ENCODE results near the gene CYP1A2.

Gene CYP1A2

DNA sequence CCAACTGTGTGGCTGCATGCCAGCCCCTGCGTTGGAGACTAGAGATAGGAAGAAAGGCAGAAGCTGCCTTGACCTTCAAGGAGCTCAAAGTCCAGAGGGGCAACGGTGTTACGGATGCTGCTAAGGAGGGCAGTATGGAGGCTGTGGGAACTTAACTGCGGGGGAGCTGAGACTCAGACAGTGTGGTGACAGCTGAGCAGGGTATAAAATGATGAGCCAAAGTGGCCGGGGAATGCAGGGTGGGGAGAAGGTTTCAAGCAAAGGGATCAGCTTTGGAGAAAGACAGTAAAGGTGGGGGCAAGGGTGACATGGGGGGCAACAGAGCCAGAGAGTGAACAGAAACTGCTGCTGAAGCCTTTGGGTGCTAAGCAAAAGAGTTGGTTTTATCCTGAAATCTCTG is 6.2 kb upstream of the CYP1A2 start:
- Histone ChIP-seq H3K4me3 (ENCODE audit: low read depth, low read length) (no peak overlapping the region), H3K9me3 (ENCODE audit: control insufficient read depth, insufficient read depth, low read length) (no peaks in the 10 kb centered on the region), H3K4me1 (ENCODE audit: control insufficient read depth, insufficient read depth, low read length) (no peaks in the 10 kb centered on the region), H3K36me3 (ENCODE audit: control insufficient read depth, insufficient read depth, low read length) (no peaks in the 10 kb centered on the region), H3K9ac (ENCODE audit: low read depth, low read length) (no peak overlapping the region), H3K27ac (ENCODE audit: low read depth, low read length) (no peak overlapping the region), H3K27me3 (ENCODE audit: control insufficient read depth, insufficient read depth, low read length) (no peaks in the 10 kb centered on the region)

GRCh38 chr15:74746389-74746788 is 2.3 kb upstream of the CYP1A2 start:
- Histone ChIP-seq H3K36me3 (ENCODE audit: control insufficient read depth, insufficient read depth, low read length) (no peaks in the 10 kb centered on the region), H3K4me3 (ENCODE audit: low read depth, low read length) (no peak overlapping the region), H3K9ac (ENCODE audit: low read depth, low read length) (no peak overlapping the region), H3K4me1 (ENCODE audit: control insufficient read depth, insufficient read depth, low read length) (0 out of 2 replicates have a peak, but pooled peaks cover 3% of the 10 kb centered on the region), H3K9me3 (ENCODE audit: control insufficient read depth, insufficient read depth, low read length) (no peaks in the 10 kb centered on the region), H3K27ac (ENCODE audit: low read depth, low read length) (no peak overlapping the region), H3K27me3 (ENCODE audit: control insufficient read depth, insufficient read depth, low read length) (peaks cover 5% of the 10 kb centered on the region; the same call in 1 of the 2 replicates)

- Histone ChIP-seq H3K27me3 (ENCODE audit: control insufficient read depth, insufficient read depth, low read length) (peaks cover 5% of the 10 kb centered on the region; the same call in 1 of the 2 replicates), H3K4me3 (ENCODE audit: low read depth, low read length) (no peak overlapping the region)
Observed at GRCh38 chr15:74749832-74750231, 1.2 kb downstream of the CYP1A2 start.

DNA sequence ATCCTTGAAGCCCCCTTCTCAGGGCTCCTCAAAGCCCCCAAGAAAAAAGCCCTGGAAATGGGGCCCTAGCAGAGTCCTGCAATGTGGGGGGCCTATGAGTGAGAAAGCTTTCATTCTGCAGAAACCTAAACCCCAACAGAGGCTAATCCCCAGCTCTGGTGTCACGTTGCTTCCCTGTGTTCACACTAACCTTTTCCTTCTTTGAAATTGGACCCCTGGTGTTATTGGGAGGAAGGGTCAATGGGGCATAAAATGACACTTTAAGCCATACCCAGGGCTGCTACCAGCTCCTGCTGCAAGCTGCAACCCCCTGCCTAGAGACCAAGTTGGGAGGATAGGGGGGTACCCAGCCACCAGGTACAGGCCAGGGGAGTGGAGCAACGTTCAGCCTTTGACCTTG is 2.1 kb downstream of the CYP1A2 start:
- H3K9ac ChIP-seq (ENCODE audit: low read depth, low read length) = no peak overlapping the region
- no peaks in the 10 kb centered on the region for H3K9me3 ChIP-seq (ENCODE audit: control insufficient read depth, insufficient read depth, low read length)
- 0 out of 2 replicates have a peak, but pooled peaks cover 3% of the 10 kb centered on the region for H3K4me1 ChIP-seq (ENCODE audit: control insufficient read depth, insufficient read depth, low read length)
- no peak overlapping the region for H3K27ac ChIP-seq (ENCODE audit: low read depth, low read length)
- peaks cover 5% of the 10 kb centered on the region; the same call in 1 of the 2 replicates for H3K27me3 ChIP-seq (ENCODE audit: control insufficient read depth, insufficient read depth, low read length)
- no peaks in the 10 kb centered on the region for H3K36me3 ChIP-seq (ENCODE audit: control insufficient read depth, insufficient read depth, low read length)
- H3K4me3 ChIP-seq (ENCODE audit: low read depth, low read length) = no peak overlapping the region

More at GRCh38 chr15:74749832-74750231, 1.2 kb downstream of the CYP1A2 start:
- no peak overlapping the region for H3K27ac ChIP-seq (ENCODE audit: low read depth, low read length)
- 0 out of 2 replicates have a peak, but pooled peaks cover 3% of the 10 kb centered on the region for H3K4me1 ChIP-seq (ENCODE audit: control insufficient read depth, insufficient read depth, low read length)
- H3K9me3 ChIP-seq (ENCODE audit: control insufficient read depth, insufficient read depth, low read length) = no peaks in the 10 kb centered on the region
- H3K36me3 ChIP-seq (ENCODE audit: control insufficient read depth, insufficient read depth, low read length) = no peaks in the 10 kb centered on the region
- no peak overlapping the region for H3K9ac ChIP-seq (ENCODE audit: low read depth, low read length)

GRCh38 chr15:74752011-74752410 is 3.4 kb downstream of the CYP1A2 start:
- Histone ChIP-seq H3K27ac (ENCODE audit: low read depth, low read length) (no peak overlapping the region), H3K36me3 (ENCODE audit: control insufficient read depth, insufficient read depth, low read length) (no peaks in the 10 kb centered on the region), H3K4me3 (ENCODE audit: low read depth, low read length) (no peak overlapping the region), H3K9me3 (ENCODE audit: control insufficient read depth, insufficient read depth, low read length) (no peaks in the 10 kb centered on the region), H3K9ac (ENCODE audit: low read depth, low read length) (no peak overlapping the region), H3K4me1 (ENCODE audit: control insufficient read depth, insufficient read depth, low read length) (0 out of 2 replicates have a peak, but pooled peaks cover 3% of the 10 kb centered on the region), H3K27me3 (ENCODE audit: control insufficient read depth, insufficient read depth, low read length) (peaks cover 5% of the 10 kb centered on the region; the same call in 1 of the 2 replicates)

- Histone ChIP-seq H3K9me3 (ENCODE audit: control insufficient read depth, insufficient read depth, low read length) (no peaks in the 10 kb centered on the region), H3K4me3 (ENCODE audit: low read depth, low read length) (no peak overlapping the region), H3K27me3 (ENCODE audit: control insufficient read depth, insufficient read depth, low read length) (peaks cover 5% of the 10 kb centered on the region; the same call in 1 of the 2 replicates), H3K9ac (ENCODE audit: low read depth, low read length) (no peak overlapping the region), H3K36me3 (ENCODE audit: control insufficient read depth, insufficient read depth, low read length) (no peaks in the 10 kb centered on the region), H3K4me1 (ENCODE audit: control insufficient read depth, insufficient read depth, low read length) (0 out of 2 replicates have a peak, but pooled peaks cover 3% of the 10 kb centered on the region), H3K27ac (ENCODE audit: low read depth, low read length) (no peak overlapping the region)
Observed at GRCh38 chr15:74752531-74752930, 3.9 kb downstream of the CYP1A2 start.

DNA sequence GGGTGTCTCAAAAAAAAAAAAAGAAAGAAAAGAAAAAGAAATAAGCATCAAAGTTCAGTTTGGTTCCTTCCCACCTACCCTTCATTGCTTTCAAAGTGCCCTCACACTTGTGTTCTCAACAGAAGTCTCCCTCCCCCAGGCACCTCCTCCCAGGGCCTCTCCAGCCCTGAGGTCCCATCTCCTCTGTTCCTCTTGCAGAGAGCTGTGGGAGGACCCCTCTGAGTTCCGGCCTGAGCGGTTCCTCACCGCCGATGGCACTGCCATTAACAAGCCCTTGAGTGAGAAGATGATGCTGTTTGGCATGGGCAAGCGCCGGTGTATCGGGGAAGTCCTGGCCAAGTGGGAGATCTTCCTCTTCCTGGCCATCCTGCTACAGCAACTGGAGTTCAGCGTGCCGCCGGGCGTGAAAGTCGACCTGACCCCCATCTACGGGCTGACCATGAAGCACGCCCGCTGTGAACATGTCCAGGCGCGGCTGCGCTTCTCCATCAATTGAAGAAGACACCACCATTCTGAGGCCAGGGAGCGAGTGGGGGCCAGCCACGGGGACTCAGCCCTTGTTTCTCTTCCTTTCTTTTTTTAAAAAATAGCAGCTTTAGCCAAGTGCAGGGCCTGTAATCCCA is 6.1 kb downstream of the CYP1A2 start:
- H3K27me3 ChIP-seq (ENCODE audit: control insufficient read depth, insufficient read depth, low read length) = no peaks in the 10 kb centered on the region; the same call in 1 of the 2 replicates
- no peak overlapping the region for H3K27ac ChIP-seq (ENCODE audit: low read depth, low read length)
- H3K4me1 ChIP-seq (ENCODE audit: control insufficient read depth, insufficient read depth, low read length) = 0 out of 2 replicates have a peak, but pooled peaks cover 3% of the 10 kb centered on the region
- no peaks in the 10 kb centered on the region for H3K9me3 ChIP-seq (ENCODE audit: control insufficient read depth, insufficient read depth, low read length)
- H3K36me3 ChIP-seq (ENCODE audit: control insufficient read depth, insufficient read depth, low read length) = no peaks in the 10 kb centered on the region
- no peak overlapping the region for H3K9ac ChIP-seq (ENCODE audit: low read depth, low read length)
- H3K4me3 ChIP-seq (ENCODE audit: low read depth, low read length) = no peak overlapping the region

DNA sequence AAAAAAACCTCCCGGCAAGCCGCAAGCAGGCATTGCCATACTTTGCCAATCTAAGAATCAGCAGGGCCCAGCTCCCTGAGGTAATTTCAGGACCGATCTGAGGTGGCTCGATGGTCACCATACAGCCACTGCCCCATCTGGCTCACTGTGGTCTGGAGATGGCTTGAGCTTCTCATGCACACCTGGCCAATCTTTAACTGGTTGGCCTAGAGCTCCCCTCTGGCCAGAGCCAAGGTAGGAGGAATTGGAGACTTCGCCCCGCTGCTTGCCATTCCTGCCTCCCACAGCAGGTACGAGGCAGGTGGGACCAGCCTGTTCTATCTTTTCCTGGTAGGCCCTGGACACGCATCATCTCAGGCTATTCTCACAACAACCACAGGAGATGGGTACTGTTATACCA is 10.1 kb downstream of the CYP1A2 start:
- Histone ChIP-seq H3K27me3 (ENCODE audit: control insufficient read depth, insufficient read depth, low read length) (no peaks in the 10 kb centered on the region), H3K4me1 (ENCODE audit: control insufficient read depth, insufficient read depth, low read length) (no peaks in the 10 kb centered on the region), H3K9me3 (ENCODE audit: control insufficient read depth, insufficient read depth, low read length) (no peaks in the 10 kb centered on the region), H3K36me3 (ENCODE audit: control insufficient read depth, insufficient read depth, low read length) (no peaks in the 10 kb centered on the region), H3K4me3 (ENCODE audit: low read depth, low read length) (no peak overlapping the region), H3K27ac (ENCODE audit: low read depth, low read length) (no peak overlapping the region), H3K9ac (ENCODE audit: low read depth, low read length) (no peak overlapping the region)

GRCh38 chr15:74762791-74763150 is 14.1 kb downstream of the CYP1A2 start:
- Histone ChIP-seq H3K36me3 (ENCODE audit: control insufficient read depth, insufficient read depth, low read length) (no peaks in the 10 kb centered on the region), H3K9me3 (ENCODE audit: control insufficient read depth, insufficient read depth, low read length) (no peaks in the 10 kb centered on the region), H3K4me3 (ENCODE audit: low read depth, low read length) (no peak overlapping the region), H3K27me3 (ENCODE audit: control insufficient read depth, insufficient read depth, low read length) (no peaks in the 10 kb centered on the region), H3K9ac (ENCODE audit: low read depth, low read length) (no peak overlapping the region), H3K4me1 (ENCODE audit: control insufficient read depth, insufficient read depth, low read length) (no peaks in the 10 kb centered on the region), H3K27ac (ENCODE audit: low read depth, low read length) (peak overlapping the region; percentile 55)

GRCh38 chr15:74763416-74763815 is 14.8 kb downstream of the CYP1A2 start:
- H3K9ac ChIP-seq (ENCODE audit: low read depth, low read length) = no peak overlapping the region; the same call in 1 of the 2 replicates
- H3K4me1 ChIP-seq (ENCODE audit: control insufficient read depth, insufficient read depth, low read length) = no peaks in the 10 kb centered on the region
- H3K4me3 ChIP-seq (ENCODE audit: low read depth, low read length) = no peak overlapping the region
- H3K36me3 ChIP-seq (ENCODE audit: control insufficient read depth, insufficient read depth, low read length) = no peaks in the 10 kb centered on the region
- no peak overlapping the region for H3K27ac ChIP-seq (ENCODE audit: low read depth, low read length)
- H3K9me3 ChIP-seq (ENCODE audit: control insufficient read depth, insufficient read depth, low read length) = no peaks in the 10 kb centered on the region
- no peaks in the 10 kb centered on the region for H3K27me3 ChIP-seq (ENCODE audit: control insufficient read depth, insufficient read depth, low read length)

DNA sequence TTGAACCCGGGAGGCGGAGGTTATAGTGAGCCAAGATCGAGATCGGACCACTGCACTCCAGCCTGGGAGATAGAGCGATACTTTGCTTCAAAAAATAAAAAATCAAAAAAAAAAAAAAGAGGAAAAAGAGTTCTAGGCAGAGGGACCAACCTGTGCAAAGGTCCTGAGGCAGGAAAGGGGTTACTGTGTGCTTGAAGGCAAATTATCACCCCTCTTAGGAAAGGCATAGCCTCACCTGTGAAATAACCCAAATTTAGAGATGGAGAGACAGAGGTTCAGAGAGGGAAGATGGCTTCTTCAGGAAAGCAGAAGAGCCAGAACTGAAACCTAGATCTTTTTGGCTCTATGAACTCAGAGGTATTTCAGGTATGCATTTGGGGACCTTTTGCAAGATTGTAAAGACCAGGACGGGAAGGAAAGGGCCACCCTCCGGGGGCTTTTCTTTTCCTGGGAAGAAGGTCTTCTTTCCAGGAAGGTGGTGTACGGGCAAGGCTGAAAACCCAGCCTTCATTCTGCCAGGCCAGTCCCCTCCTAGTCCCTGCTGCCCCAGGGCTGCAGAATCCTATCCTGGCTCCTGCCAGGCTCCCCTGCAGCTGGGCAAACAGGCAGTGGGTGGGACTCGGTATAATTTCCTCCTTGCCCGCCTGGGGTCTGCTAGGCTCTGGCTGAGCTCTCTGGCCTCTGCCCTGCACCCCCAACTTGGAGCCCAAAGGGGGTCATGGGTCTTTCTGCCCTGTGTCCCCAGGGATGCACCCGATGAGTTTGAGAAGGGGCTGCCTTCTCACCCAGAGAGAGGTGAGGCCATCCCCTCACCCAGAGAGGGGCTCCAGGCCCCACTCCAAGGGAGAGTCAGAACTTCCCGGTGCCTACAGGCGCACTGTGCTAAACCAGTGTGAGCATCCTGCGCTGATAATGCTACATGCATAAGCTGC is 18.8 kb downstream of the CYP1A2 start:
- Histone ChIP-seq H3K9ac (ENCODE audit: low read depth, low read length) (no peak overlapping the region), H3K4me1 (ENCODE audit: control insufficient read depth, insufficient read depth, low read length) (peaks cover 2% of the 10 kb centered on the region), H3K36me3 (ENCODE audit: control insufficient read depth, insufficient read depth, low read length) (no peaks in the 10 kb centered on the region), H3K27ac (ENCODE audit: low read depth, low read length) (no peak overlapping the region), H3K4me3 (ENCODE audit: low read depth, low read length) (no peak overlapping the region), H3K9me3 (ENCODE audit: control insufficient read depth, insufficient read depth, low read length) (no peaks in the 10 kb centered on the region), H3K27me3 (ENCODE audit: control insufficient read depth, insufficient read depth, low read length) (no peaks in the 10 kb centered on the region)
